ENCODE measurements around the gene MET. TPM values are rescaled to one million over a fixed set of nuclear protein-coding genes. Genes with fewer than 3 reads are reported as not detected.

MET gene
- total RNA-seq, 1 donor from 2014 or later, result 34.2 TPM

- Mint-ChIP-seq H3K27me3 (no peaks in the 10 kb centered on the region), H3K36me3 (no peaks in the 10 kb centered on the region), H3K9me3 (no peaks in the 10 kb centered on the region), H3K4me1 (ENCODE audit: unreplicated experiment) (no peaks in the 10 kb centered on the region), H3K4me3 (no peak overlapping the region), H3K27ac (peak overlapping the region; percentile 18)
- no peak for DNase-seq (ENCODE audit: extremely low spot score, unreplicated experiment)
- no peak for TF ChIP-seq CTCF (conservative IDR thresholded peaks at IDR 0.05)
Observed at GRCh38 chr7:116724560-116725231, 52.7 kb downstream of the MET start.

- H3K9me3 Mint-ChIP-seq, result no peaks in the 10 kb centered on the region
- no peak for TF ChIP-seq CTCF (conservative IDR thresholded peaks at IDR 0.05)
- H3K36me3 Mint-ChIP-seq, result no peaks in the 10 kb centered on the region
- H3K4me1 Mint-ChIP-seq (ENCODE audit: unreplicated experiment), result peaks cover 8% of the 10 kb centered on the region
- DNase-seq (ENCODE audit: extremely low spot score, unreplicated experiment), result no peak
- H3K4me3 Mint-ChIP-seq, result no peak overlapping the region
- no peak overlapping the region for H3K27ac Mint-ChIP-seq
- H3K27me3 Mint-ChIP-seq, result no peaks in the 10 kb centered on the region
Observed at GRCh38 chr7:116726149-116726548, 54.2 kb downstream of the MET start.

- peaks cover 8% of the 10 kb centered on the region for H3K4me1 Mint-ChIP-seq (ENCODE audit: unreplicated experiment)
- no peak overlapping the region for H3K27ac Mint-ChIP-seq
- TF ChIP-seq CTCF (conservative IDR thresholded peaks at IDR 0.05), result no peak
Observed at GRCh38 chr7:116726713-116727431, 54.9 kb downstream of the MET start.

GRCh38 chr7:116727432-116728009, 55.5 kb downstream of the MET start:
- peaks cover 8% of the 10 kb centered on the region for H3K4me1 Mint-ChIP-seq (ENCODE audit: unreplicated experiment)
- no peak for DNase-seq (ENCODE audit: extremely low spot score, unreplicated experiment)

More at GRCh38 chr7:116726713-116727431, 54.9 kb downstream of the MET start:
- Mint-ChIP-seq H3K36me3 (no peaks in the 10 kb centered on the region), H3K27me3 (no peaks in the 10 kb centered on the region), H3K9me3 (no peaks in the 10 kb centered on the region), H3K4me3 (no peak overlapping the region)
- no peak for DNase-seq (ENCODE audit: extremely low spot score, unreplicated experiment)

GRCh38 chr7:116728413-116728812, 56.4 kb downstream of the MET start:
- DNase-seq (ENCODE audit: extremely low spot score, unreplicated experiment), result no peak
- no peak for TF ChIP-seq CTCF (conservative IDR thresholded peaks at IDR 0.05)
- Mint-ChIP-seq H3K27me3 (no peaks in the 10 kb centered on the region), H3K4me3 (no peak overlapping the region), H3K36me3 (no peaks in the 10 kb centered on the region), H3K27ac (no peak overlapping the region), H3K4me1 (ENCODE audit: unreplicated experiment) (peaks cover 15% of the 10 kb centered on the region), H3K9me3 (no peaks in the 10 kb centered on the region)

More at GRCh38 chr7:116727432-116728009, 55.5 kb downstream of the MET start:
- TF ChIP-seq CTCF (conservative IDR thresholded peaks at IDR 0.05), result no peak
- Mint-ChIP-seq H3K9me3 (no peaks in the 10 kb centered on the region), H3K27me3 (no peaks in the 10 kb centered on the region), H3K4me3 (peak overlapping the region; percentile 13), H3K27ac (no peak overlapping the region), H3K36me3 (no peaks in the 10 kb centered on the region)

Measured in type B pancreatic cell (in vitro differentiated cells).